Endodermal cell (in vitro differentiated cells): ENCODE results near the gene CUL3. TPM values are rescaled to one million over a fixed set of nuclear protein-coding genes. Genes with fewer than 3 reads are reported as not detected.

ENCODE experiments used
- DNase-seq: peaks from one replicate; pipeline ENCODE4 v3.0.0-alpha.2; 2017
- H3K27ac ChIP-seq: 2 replicates; pipeline ENCODE4 v1.5.1; 2013; ENCODE audit warnings: mild to moderate bottlenecking, low read depth, low read length, moderate library complexity
- H3K27me3 ChIP-seq: 2 replicates; pipeline ENCODE4 v1.6.1; 2013; ENCODE audit warnings: mild to moderate bottlenecking, low read length, moderate library complexity; ENCODE audit not compliant: insufficient read depth, control insufficient read depth, poor library complexity, severe bottlenecking
- H3K36me3 ChIP-seq: 2 replicates; pipeline ENCODE4 v1.7.0; 2013; ENCODE audit warnings: mild to moderate bottlenecking, low read length, moderate library complexity; ENCODE audit not compliant: control insufficient read depth, insufficient read depth
- H3K4me1 ChIP-seq: one replicate; pipeline ENCODE4 v1.7.0; 2013; ENCODE audit warnings: low read length; ENCODE audit not compliant: control insufficient read depth, insufficient read depth
- H3K4me3 ChIP-seq: 2 replicates; pipeline ENCODE4 v1.5.1; 2013; ENCODE audit warnings: mild to moderate bottlenecking, low read length, moderate library complexity
- H3K9ac ChIP-seq: 2 replicates; pipeline ENCODE4 v1.6.1; 2013; ENCODE audit warnings: mild to moderate bottlenecking, low read length, moderate library complexity; ENCODE audit not compliant: poor library complexity, severe bottlenecking; ENCODE audit errors: extremely low read depth
- H3K9me3 ChIP-seq: 2 replicates; pipeline ENCODE4 v1.6.1; 2013; ENCODE audit warnings: mild to moderate bottlenecking, low read length, moderate library complexity; ENCODE audit not compliant: control insufficient read depth
- H3K27ac Mint-ChIP-seq: 2 replicates; pipeline ENCODE4 v1.8.0; 2020; ENCODE audit warnings: mixed read lengths
- H3K27me3 Mint-ChIP-seq: 2 replicates; pipeline ENCODE4 v1.8.0; 2021; ENCODE audit warnings: mild to moderate bottlenecking, mixed read lengths; ENCODE audit not compliant: insufficient read depth
- H3K36me3 Mint-ChIP-seq: 2 replicates; pipeline ENCODE4 v1.8.0; 2020; ENCODE audit warnings: low read depth, mixed read lengths
- H3K4me1 Mint-ChIP-seq: 2 replicates; pipeline ENCODE4 v1.8.0; 2020; ENCODE audit warnings: mixed read lengths
- H3K4me3 Mint-ChIP-seq: 2 replicates; pipeline ENCODE4 v1.8.0; 2020; ENCODE audit warnings: mild to moderate bottlenecking, moderate library complexity, mixed read lengths
- H3K9me3 Mint-ChIP-seq: 2 replicates; pipeline ENCODE4 v1.8.0; 2020; ENCODE audit warnings: mild to moderate bottlenecking, mixed read lengths
- CTCF ChIP-seq: fragments of 200-600 bp; sonication (generic); conservative IDR thresholded peaks from 2 replicates; pipeline ENCODE4 v1.5.0; 2021; ENCODE audit warnings: antibody characterized with exemption, mild to moderate bottlenecking
- WGBS, 2 experiments: methylation state at CpG; one replicate each; pipeline versions ENCODE4 v1.1.5 to v1.1.7; 2013; ENCODE audit warnings: missing lambda C conversion rate in 2 of 2, mixed read lengths in 1 of 2; ENCODE audit not compliant: insufficient coverage in 1 of 2, insufficient read length in 1 of 2; 5-methylcytosine and 5-hydroxymethylcytosine counted together
- total RNA-seq, 2 donors: library from RNA; stranded (reverse); fragmentation: NEBNext Ultra II Directional in 1 of 2; extraction: Animal tissue kit (Norgen Biotek cat#: 25700) in 1 of 2; gene quantifications; 2 replicates in 1 of 2; 3 replicates in 1 of 2; pipeline ENCODE4 v1.2.1, GENCODE V29; 2021

The CUL3 gene
- total RNA-seq, 2 donors from 2014 or later = 78.4 to 89.9 TPM

DNA sequence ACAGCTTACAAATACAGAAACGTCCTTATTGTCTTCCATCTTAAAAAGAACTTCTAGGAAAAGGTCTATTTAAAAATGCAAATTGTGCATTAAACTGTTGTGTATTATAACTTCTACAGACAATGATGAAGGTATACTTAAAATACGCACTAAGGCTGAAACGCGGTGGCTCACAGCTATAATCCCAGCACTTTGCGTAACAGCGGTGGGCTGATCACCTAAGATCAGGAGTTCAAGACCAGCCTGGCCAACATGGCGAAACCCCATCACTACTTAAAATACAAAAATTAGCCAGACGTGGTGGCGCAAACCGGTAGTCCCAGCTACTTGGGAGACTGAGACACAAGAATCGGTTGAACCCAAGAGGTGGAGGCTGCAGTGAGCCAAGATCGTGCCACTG, 4.9 kb downstream of the CUL3 start:
- Histone ChIP-seq H3K36me3 (peaks cover 23% of the 10 kb centered on the region), H3K4me1 (peaks cover 7% of the 10 kb centered on the region), H3K4me3 (no peak overlapping the region), H3K9me3 (no peaks in the 10 kb centered on the region), H3K9ac (no peak overlapping the region), H3K27me3 (no peaks in the 10 kb centered on the region), H3K27ac (no peak overlapping the region)
- Mint-ChIP-seq H3K36me3 (peaks cover 20% of the 10 kb centered on the region), H3K27ac (no peak overlapping the region), H3K27me3 (no peaks in the 10 kb centered on the region), H3K9me3 (no peaks in the 10 kb centered on the region), H3K4me1 (peaks cover 44% of the 10 kb centered on the region), H3K4me3 (no peak overlapping the region)
- DNase-seq = no peak
- 90% methylated on average over 2 to 12 of the region's 12 CpGs for WGBS, 2 experiments
- no peak for TF ChIP-seq CTCF

- no peak overlapping the region for H3K27ac Mint-ChIP-seq
- no peaks in the 10 kb centered on the region for H3K9me3 Mint-ChIP-seq
- 63 to 79% methylated on average over 2 of the region's 2 CpGs for WGBS, 2 experiments
- H3K9me3 ChIP-seq = no peaks in the 10 kb centered on the region
- peaks cover 23% of the 10 kb centered on the region for H3K36me3 ChIP-seq
- peaks cover 52% of the 10 kb centered on the region for H3K4me1 Mint-ChIP-seq
- H3K9ac ChIP-seq = no peak overlapping the region
- peaks cover 13% of the 10 kb centered on the region for H3K4me1 ChIP-seq
- no peak overlapping the region for H3K4me3 Mint-ChIP-seq
- H3K36me3 Mint-ChIP-seq = peaks cover 20% of the 10 kb centered on the region
- H3K4me3 ChIP-seq = peak overlapping the region; percentile 36
- H3K27me3 Mint-ChIP-seq = no peaks in the 10 kb centered on the region
- H3K27me3 ChIP-seq = no peaks in the 10 kb centered on the region
- H3K27ac ChIP-seq = no peak overlapping the region
- DNase-seq = no peak
- TF ChIP-seq CTCF = no peak
Observed at GRCh38 chr2:224579411-224579810, 5.8 kb downstream of the CUL3 start.

DNA sequence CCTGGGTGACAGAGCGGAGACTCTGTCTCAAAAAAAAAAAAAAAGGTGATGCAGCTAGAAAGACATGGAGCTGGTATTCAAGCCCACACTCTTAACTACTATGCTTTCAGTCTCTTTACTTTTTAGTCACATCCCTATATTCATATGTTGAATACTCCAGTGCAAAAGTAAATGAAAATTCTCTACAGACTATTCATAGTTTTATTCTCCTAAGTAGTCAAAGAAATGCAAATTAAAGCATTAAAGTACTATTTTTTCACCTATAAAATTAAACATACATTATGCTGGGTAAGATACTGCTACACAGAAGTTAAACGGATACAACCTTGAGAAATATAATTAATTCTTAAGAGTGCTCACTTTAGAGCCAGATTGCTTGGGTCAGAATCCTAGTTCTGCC, 7.6 kb downstream of the CUL3 start:
- DNase-seq = no peak
- Histone ChIP-seq H3K27me3 (no peaks in the 10 kb centered on the region), H3K9me3 (no peaks in the 10 kb centered on the region), H3K36me3 (peaks cover 16% of the 10 kb centered on the region), H3K4me3 (peak overlapping the region; percentile 41), H3K9ac (no peak overlapping the region), H3K27ac (no peak overlapping the region), H3K4me1 (peaks cover 14% of the 10 kb centered on the region)
- no peak for TF ChIP-seq CTCF
- H3K9me3 Mint-ChIP-seq = no peaks in the 10 kb centered on the region
- WGBS, 2 experiments = 93 to 100% methylated on average over 1 to 2 of the region's 2 CpGs
- H3K36me3 Mint-ChIP-seq = peaks cover 9% of the 10 kb centered on the region
- H3K4me1 Mint-ChIP-seq = peaks cover 57% of the 10 kb centered on the region
- no peaks in the 10 kb centered on the region for H3K27me3 Mint-ChIP-seq
- H3K27ac Mint-ChIP-seq = no peak overlapping the region
- no peak overlapping the region for H3K4me3 Mint-ChIP-seq
